Measurements from ENCODE around the gene NUP62.
"Not testable (repeated sequence)": the region's sequence is repeated elsewhere in the genome, so short reads cannot be mapped to it uniquely, and the experiment has no call there.

NUP62 gene

DNA sequence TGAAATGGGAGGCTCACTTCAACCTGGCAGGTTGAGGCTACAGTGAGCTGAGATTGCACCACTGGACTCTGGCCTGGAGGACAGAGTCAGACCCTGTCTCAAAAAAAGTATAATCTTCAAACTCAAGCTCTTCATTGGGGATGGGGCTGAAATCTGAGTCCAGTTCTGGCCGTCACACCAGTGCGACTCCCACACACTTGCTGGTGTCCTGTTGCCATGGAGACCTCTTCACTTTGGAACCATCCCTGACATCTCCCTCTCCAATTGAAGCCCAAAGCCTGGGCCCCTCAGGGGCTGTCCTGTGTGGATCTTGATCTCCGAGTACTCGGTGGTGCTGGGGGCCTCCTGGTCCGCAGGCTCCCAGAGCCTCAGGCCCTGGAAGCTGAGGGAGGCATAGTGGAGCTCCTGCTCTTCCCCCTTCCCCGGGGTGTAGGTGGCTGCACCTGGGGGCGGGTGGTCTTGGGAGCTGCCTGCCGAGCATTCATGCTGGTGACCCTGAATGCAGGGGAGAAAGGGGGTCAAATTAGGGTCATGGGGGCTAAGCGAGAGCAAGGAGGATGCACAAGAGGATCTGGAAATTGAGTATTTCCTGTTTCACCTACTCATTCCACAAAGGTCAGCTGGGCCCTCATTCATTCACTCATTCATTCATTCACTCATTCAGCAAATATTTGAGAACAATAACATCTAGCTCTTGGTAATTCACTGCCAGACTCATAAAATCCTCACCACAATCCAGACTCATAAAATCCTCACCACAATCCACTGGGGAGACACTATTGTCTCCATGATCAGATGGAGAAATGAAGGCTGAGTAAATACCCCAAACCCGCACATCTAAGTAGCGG is 20.7 kb upstream of the NUP62 start:
- Histone ChIP-seq H3K4me1 (no peaks in the 10 kb centered on the region), H3K4me3 (ENCODE audit: low read depth, low read length) (no peak overlapping the region), H3K4me2 (ENCODE audit: low read length) (no peak overlapping the region), H3K79me2 (no peaks in the 10 kb centered on the region), H3K9ac (no peak overlapping the region), H3K9me3 (ENCODE audit: control insufficient read depth, low read length) (no peaks in the 10 kb centered on the region), H2AFZ (no peak overlapping the region), H3K27ac (no peak overlapping the region), H3K27me3 (ENCODE audit: control insufficient read depth, insufficient read depth, low read length) (no peaks in the 10 kb centered on the region), H3K36me3 (ENCODE audit: control insufficient read depth, insufficient read depth, low read length) (no peaks in the 10 kb centered on the region)
- no peak for TF ChIP-seq CTCF (IDR thresholded peaks at IDR 0.05)

DNA sequence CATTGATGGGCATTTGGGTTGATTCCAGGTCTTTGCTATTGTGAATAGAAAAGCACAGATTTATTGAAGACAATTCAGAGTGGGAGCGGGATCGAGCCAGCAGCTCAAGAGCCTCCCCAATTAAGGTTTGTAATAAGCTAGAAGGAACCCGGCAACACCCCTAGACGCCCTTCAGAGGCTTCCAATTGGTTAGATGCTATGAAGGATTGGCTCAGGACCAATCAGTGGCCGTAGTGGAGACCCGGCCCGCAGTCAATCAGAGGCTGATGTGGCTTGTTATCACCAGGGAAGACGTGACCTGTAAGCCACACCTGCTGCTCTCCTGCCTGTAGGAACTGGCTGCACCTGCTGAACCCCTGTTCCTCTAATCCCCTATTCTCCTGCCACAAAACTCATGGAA is 17.1 kb upstream of the NUP62 start:
- no peak overlapping the region for H3K4me2 ChIP-seq (ENCODE audit: low read length)
- no peaks in the 10 kb centered on the region for H3K4me1 ChIP-seq
- H3K79me2 ChIP-seq, result no peaks in the 10 kb centered on the region
- H3K4me3 ChIP-seq (ENCODE audit: low read depth, low read length), result no peak overlapping the region
- H3K9ac ChIP-seq, result no peak overlapping the region
- no peaks in the 10 kb centered on the region for H3K27me3 ChIP-seq (ENCODE audit: control insufficient read depth, insufficient read depth, low read length)
- TF ChIP-seq CTCF (IDR thresholded peaks at IDR 0.05), result no peak
- H2AFZ ChIP-seq, result no peak overlapping the region
- H3K27ac ChIP-seq, result no peak overlapping the region
- no peaks in the 10 kb centered on the region for H3K36me3 ChIP-seq (ENCODE audit: control insufficient read depth, insufficient read depth, low read length)
- H3K9me3 ChIP-seq (ENCODE audit: control insufficient read depth, low read length), result no peaks in the 10 kb centered on the region

DNA sequence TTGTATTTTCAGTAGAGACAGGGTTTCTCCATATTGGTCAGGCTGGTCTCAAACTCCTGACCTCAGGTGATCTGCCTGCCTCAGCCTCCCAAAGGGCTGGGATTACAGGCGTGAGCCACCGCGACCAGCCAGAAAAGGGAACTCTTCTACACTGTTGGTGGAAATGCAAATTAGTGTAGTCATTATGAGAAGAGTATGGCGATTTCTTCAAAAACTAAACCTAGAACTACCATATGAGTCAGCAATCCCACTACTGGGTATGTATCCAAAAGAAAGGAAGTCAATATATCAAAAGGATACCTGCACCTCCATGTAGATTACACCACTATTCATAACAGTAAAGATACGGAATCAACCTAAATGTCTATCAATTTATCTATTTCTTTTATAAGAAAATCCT is 15.3 kb upstream of the NUP62 start:
- H3K27me3 ChIP-seq (ENCODE audit: control insufficient read depth, insufficient read depth, low read length); H3K36me3 ChIP-seq (ENCODE audit: control insufficient read depth, insufficient read depth, low read length); H3K9ac ChIP-seq; H3K4me1 ChIP-seq; H2AFZ ChIP-seq; H3K79me2 ChIP-seq; H3K27ac ChIP-seq; H3K4me3 ChIP-seq (ENCODE audit: low read depth, low read length); H3K4me2 ChIP-seq (ENCODE audit: low read length); H3K9me3 ChIP-seq (ENCODE audit: control insufficient read depth, low read length): not testable (repeated sequence)

GRCh38 chr19:49940482-49940791 is 11.1 kb upstream of the NUP62 start:
- H3K27me3 ChIP-seq (ENCODE audit: control insufficient read depth, insufficient read depth, low read length), result no peaks in the 10 kb centered on the region
- no peak for TF ChIP-seq CTCF (IDR thresholded peaks at IDR 0.05)
- H3K9ac ChIP-seq, result no peak overlapping the region

DNA sequence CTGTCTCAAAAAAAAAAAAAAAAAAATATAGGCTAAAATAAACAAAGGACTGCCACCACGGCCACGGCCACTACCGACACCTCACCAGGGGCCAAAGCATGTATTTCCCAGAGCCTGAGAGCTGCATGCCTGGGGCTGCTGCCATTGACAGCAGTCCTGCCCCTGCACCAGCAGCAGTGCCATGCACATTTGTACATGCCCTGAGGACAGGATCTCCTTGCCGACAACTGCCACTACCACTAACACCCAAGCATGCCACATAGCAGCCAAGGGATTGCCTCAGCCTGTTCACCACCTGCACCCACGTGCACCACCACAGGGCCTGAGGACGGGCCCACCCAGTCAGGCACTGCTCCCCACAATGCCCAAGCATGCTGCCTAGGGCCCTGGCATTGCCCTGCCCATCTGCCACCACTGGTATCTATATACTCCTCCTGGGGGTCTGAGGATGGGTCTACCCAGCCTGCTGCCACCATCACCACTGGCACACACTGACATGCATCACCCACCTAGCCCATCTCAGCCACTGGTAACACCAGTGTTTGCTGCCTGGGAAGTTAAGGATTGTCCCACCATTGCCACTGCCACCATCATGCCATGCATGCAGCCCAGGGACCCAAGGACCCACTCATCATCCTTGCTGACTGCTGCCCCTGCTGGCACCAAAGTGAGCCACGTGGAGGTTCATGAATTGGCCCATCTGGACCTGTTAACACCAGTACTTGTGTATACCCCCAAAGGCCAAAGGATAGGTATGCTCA is 10.6 kb upstream of the NUP62 start:
- Histone ChIP-seq H3K4me3 (ENCODE audit: low read depth, low read length) (no peak overlapping the region), H3K4me1 (no peaks in the 10 kb centered on the region), H3K27ac (no peak overlapping the region), H3K9me3 (ENCODE audit: control insufficient read depth, low read length) (no peaks in the 10 kb centered on the region), H3K9ac (no peak overlapping the region), H3K27me3 (ENCODE audit: control insufficient read depth, insufficient read depth, low read length) (no peaks in the 10 kb centered on the region), H3K4me2 (ENCODE audit: low read length) (no peak overlapping the region), H3K79me2 (no peaks in the 10 kb centered on the region), H2AFZ (no peak overlapping the region), H3K36me3 (ENCODE audit: control insufficient read depth, insufficient read depth, low read length) (no peaks in the 10 kb centered on the region)
- no peak for TF ChIP-seq CTCF (IDR thresholded peaks at IDR 0.05)

More at GRCh38 chr19:49940482-49940791, 11.1 kb upstream of the NUP62 start:
- no peak overlapping the region for H3K4me3 ChIP-seq (ENCODE audit: low read depth, low read length)
- no peaks in the 10 kb centered on the region for H3K9me3 ChIP-seq (ENCODE audit: control insufficient read depth, low read length)
- H3K4me1 ChIP-seq, result no peaks in the 10 kb centered on the region
- no peaks in the 10 kb centered on the region for H3K79me2 ChIP-seq
- H3K4me2 ChIP-seq (ENCODE audit: low read length), result no peak overlapping the region
- no peaks in the 10 kb centered on the region for H3K36me3 ChIP-seq (ENCODE audit: control insufficient read depth, insufficient read depth, low read length)
- H3K27ac ChIP-seq, result no peak overlapping the region
- no peak overlapping the region for H2AFZ ChIP-seq

All from parathyroid adenoma (tissue), 2 donors.